ENCODE results near the gene TEP1.
A peak's percentile ranks its signal among the peaks of the same experiment; 100 is the strongest.

The TEP1 gene

DNA sequence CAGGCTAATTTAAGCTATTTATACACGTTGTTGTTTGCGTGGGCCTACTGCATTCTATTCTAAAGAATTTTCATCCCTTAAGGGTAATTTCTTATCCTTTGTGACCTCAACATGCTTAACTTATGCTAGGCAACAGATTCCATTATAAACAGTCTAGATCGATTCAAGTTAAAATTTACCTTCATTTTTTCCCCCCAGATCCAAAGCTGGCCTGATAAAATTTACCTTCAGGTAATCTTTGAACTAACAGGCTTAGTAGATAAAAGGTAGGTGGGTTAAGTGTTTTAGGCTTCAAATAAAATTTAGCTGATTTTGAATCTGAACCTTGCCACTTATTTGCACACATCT is 79.8 kb downstream of the TEP1 start:
- DNase-seq = no peak

DNA sequence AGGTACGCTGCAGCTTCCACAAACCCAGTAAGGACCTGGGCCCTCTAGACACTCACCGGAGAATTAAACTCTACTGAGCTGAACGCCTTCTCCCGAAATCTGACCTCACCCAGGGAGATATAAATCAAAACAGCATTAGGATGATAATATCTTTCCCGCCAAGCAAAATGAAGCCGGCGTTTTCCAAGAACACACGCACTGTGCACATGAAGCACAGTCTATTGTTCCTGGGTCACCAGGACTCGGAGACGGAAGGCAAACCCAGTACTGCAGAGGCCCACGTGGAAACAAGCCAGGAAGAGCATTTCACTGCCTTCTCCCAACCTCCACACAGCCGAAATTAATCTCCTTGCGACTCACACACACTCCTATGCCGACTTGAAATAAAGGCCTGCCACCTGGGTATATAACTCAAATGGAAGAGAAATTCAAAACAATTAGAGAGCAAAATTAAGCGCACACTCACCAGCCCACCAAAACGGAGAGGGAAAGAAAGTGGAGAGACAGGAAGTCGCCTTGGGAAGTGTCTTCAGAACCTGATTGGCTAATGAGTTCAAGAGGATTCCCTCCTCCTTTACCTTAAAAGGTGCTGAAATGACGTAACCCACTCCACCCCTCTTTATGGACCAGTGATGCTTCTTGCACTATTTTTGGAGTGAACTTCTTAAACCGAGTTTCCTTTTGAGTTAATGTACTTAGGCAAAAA is 80.4 kb downstream of the TEP1 start, which contains the start of gene CCNB1IP1:
Gene CCNB1IP1 (minus strand): TSS at position 492 of the 706 bp plus-strand sequence. CDS start 16,756 bp downstream, outside the sequence.
- DNase-seq = peak; percentile 93

DNA sequence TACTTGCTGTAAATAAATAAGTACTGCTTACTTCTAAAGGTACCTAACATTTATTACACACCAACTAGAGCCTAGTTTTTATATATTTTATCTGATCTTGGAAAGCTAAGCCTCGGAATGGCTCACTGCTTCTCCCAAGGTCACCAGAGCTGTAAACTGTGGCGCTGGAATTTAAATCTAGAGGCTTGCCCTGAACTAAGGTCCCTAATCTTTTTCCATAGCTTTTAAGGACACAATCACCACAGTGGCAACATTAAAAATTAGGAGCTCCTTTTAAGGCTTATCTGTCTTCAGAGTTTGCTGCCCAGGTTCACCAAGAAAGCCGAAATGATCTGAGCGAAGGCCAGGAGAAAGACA is 80.9 kb downstream of the TEP1 start:
- peak in 1 of 2 experiments; percentile 36 for DNase-seq

DNA sequence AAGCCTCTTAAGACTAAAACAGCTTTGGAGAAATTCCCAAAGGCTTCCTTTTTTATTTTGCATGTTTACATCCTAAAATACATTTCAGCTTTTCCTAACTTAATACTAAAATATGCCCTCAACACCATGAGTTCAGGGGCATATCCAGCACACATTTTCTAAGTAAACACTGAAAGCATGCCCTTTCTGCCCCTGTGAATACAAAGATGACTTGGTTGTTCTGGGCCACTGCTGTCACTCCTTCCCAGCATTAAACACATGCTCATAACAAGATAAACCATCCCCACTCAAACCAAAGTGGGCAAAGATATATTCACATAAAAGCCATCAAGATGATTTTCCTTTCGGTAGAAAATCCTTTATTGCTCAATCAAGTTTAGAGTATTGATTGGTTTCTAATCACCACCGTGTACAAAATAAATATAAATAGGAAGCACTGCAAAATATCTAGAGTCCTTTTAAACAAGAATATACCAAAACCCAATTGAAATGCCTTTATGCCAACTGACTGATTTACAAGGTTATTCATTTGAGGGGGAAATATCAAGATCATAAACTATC is 82.2 kb downstream of the TEP1 start:
- DNase-seq = no peak

DNA sequence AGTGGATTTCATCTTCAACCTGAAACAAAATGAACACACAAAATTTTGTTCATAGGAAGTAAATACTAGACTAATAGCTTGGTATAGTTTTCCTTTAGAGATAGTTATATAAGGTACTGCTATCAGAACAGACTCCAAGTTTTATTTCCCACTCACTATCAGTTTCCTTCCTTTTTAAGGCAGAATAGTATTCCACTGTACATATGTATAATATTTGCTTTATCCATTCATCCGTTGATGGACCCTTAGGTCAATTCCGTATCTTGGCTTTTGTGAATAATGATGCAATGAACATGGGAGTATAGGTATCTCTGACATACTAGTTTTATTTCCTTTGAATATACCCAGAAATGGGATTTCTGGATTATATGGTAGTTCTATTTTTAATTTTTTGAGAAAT is 83.9 kb downstream of the TEP1 start:
- no peak for DNase-seq

DNA sequence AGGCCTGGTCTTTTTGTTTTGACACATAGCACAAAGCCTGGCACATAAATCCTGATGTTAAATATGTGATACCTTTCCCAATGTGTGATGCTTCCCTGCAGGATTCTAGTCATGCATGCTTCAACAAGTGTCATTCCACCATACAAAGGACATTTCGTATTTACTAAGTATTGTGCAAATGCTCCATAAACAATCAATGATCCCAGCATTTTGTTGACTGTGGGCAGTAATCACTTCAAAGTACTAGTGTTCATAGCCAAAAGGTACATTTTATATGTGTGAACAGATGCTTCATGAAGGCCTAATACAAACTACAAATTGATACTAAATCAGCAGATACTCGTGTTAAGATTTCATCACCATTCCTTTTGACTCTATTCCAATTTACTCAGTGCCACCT is 84.6 kb downstream of the TEP1 start:
- no peak for DNase-seq

DNA sequence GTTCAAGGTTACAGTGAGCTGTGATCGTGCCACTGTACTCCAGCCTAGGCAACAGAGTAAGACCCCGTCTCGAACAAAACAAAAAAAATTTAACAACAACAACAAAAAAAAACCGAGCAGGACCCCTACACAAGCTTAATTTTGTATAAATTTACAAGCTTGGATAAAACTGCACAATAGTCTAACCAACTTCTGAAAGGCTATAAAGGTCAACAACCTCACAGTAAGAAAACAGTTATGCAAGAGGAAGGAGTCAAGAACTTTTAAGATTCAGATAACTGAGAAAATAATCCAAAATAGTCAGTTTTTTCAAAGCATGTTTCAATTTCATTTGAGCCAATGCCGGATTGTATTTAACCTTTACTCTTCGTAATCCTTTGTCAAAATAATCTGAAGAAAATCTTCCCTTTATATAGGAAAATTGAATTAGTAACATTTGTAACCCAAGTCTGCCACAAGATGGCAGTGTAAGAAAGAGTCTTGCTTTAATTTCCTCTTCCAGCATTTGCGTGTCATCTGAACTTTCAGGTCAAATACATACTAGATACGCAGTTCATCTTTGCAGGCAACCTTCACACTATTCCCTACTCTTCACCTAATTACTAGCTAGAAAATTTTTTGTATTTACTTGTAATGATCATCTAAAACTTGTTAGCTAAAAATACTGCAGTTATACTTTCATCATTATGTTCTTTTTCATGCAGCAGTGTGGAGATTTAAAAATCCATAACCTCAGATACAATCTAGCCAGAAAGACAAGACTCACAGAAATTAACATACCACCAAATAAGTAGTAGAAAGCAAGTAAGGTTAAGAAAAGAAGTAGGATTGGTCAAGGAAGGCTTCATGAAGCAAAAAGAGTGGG is 86.1 kb downstream of the TEP1 start:
- peak; percentile 79 to 84 for DNase-seq

DNA sequence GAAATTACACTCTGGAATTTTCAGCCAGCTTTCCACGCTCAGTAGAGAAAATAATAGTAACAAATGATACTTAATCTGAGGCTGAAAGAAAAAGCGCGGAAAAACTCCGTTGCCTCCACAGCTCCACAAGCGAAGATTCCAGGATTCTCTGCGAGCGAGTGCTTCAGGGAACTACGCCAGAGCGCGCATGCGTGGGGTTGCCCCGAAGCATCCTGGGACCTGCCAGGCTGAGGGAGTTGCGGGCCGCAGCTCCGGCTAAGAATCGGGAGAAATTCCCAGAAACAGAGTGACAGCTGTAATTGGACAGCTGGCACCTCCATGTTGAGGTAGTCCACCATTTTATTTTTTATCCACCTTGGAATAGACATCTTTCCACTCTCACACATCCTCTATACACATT is 95.6 kb downstream of the TEP1 start:
- DNase-seq = no peak

Measured in Kasumi-1 (cell line).